Nephron (organoid): Measurements from ENCODE around the gene LARP1.

Source experiments
- H3K27ac Mint-ChIP-seq, 3 experiments: 2 replicates each; pipeline ENCODE4 v1.8.0; 2020; ENCODE audit warnings: mixed read lengths in 3 of 3, mild to moderate bottlenecking in 2 of 3, moderate library complexity in 1 of 3
- H3K27me3 Mint-ChIP-seq: 2 replicates; pipeline ENCODE4 v1.8.0; 2021; ENCODE audit warnings: low read depth, mild to moderate bottlenecking, moderate library complexity, mixed read lengths
- H3K36me3 Mint-ChIP-seq: 2 replicates; pipeline ENCODE4 v1.8.0; 2020; ENCODE audit warnings: low read depth, mixed read lengths
- H3K4me1 Mint-ChIP-seq: 2 replicates; pipeline ENCODE4 v1.8.0; 2020; ENCODE audit warnings: mixed read lengths
- H3K4me3 Mint-ChIP-seq, 3 experiments: 2 replicates each; pipeline ENCODE4 v1.8.0; 2020; ENCODE audit warnings: mild to moderate bottlenecking in 3 of 3, mixed read lengths in 3 of 3, moderate library complexity in 2 of 3
- H3K9me3 Mint-ChIP-seq: 2 replicates; pipeline ENCODE4 v1.8.0; 2020; ENCODE audit warnings: mixed read lengths
- TF ChIP-seq, protein P1 (sequence below), 3 experiments: fragments of 200-600 bp; sonication (generic); IDR thresholded peaks; one replicate each; pipeline ENCODE4 v1.5.0; 2021; ENCODE audit warnings: antibody characterized with exemption in 3 of 3; ENCODE audit not compliant: unreplicated experiment in 3 of 3

Gene LARP1

DNA sequence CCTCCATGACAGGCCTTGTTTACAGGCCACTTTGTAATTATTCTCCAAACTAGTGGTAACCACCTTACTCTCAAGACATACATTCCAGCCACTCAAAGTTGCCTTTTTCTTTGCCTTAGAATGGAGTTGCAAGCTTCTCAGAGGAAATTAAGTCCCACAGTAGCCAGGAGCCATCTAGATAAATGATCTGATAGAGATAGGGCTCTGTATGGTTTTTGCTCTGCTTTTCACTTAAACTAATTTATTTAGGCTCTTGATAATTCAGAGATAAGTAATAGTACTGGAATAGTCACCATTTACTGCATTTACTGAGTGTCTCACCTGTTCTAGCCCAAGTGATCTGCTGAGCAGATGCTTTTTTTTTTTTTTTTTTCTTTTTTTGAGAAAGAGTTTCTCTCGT lies 7.5 kb downstream of the LARP1 start:
- peak overlapping the region in 1 of 3 experiments; percentile 20 for H3K27ac Mint-ChIP-seq
- H3K27me3 Mint-ChIP-seq = no peaks in the 10 kb centered on the region
- no peaks in the 10 kb centered on the region for H3K36me3 Mint-ChIP-seq
- no peak overlapping the region for H3K4me3 Mint-ChIP-seq
- H3K4me1 Mint-ChIP-seq = peaks cover 70% of the 10 kb centered on the region
- no peaks in the 10 kb centered on the region for H3K9me3 Mint-ChIP-seq
- TF ChIP-seq, protein P1, sequence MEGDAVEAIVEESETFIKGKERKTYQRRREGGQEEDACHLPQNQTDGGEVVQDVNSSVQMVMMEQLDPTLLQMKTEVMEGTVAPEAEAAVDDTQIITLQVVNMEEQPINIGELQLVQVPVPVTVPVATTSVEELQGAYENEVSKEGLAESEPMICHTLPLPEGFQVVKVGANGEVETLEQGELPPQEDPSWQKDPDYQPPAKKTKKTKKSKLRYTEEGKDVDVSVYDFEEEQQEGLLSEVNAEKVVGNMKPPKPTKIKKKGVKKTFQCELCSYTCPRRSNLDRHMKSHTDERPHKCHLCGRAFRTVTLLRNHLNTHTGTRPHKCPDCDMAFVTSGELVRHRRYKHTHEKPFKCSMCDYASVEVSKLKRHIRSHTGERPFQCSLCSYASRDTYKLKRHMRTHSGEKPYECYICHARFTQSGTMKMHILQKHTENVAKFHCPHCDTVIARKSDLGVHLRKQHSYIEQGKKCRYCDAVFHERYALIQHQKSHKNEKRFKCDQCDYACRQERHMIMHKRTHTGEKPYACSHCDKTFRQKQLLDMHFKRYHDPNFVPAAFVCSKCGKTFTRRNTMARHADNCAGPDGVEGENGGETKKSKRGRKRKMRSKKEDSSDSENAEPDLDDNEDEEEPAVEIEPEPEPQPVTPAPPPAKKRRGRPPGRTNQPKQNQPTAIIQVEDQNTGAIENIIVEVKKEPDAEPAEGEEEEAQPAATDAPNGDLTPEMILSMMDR (IDR thresholded peaks at IDR 0.05; ENCODE audit: unreplicated experiment in 3 of 3) = no peak

DNA sequence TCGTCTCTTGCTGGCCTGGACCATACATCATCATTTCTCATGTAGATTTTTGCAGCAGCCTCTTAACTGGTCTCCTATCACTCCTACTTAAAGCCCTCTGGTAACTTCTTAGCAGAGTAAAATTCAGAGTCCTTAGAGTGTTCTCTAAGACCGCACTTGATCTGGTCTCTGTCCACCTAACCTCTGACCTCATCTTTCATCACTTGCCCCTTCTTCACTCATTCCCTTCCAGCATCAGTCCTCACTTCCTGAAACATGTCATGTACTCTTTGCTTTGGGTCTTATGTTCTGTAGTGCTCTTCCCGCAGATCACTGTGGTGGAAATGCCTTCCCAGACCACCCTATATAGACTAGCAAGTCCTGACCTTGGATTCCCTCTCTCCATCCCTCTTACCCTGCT lies 9.8 kb downstream of the LARP1 start:
- TF ChIP-seq, protein P1 (IDR thresholded peaks at IDR 0.05; ENCODE audit: unreplicated experiment in 3 of 3) = no peak
- H3K36me3 Mint-ChIP-seq = no peaks in the 10 kb centered on the region
- H3K4me3 Mint-ChIP-seq = no peak overlapping the region
- no peaks in the 10 kb centered on the region for H3K9me3 Mint-ChIP-seq
- no peak overlapping the region for H3K27ac Mint-ChIP-seq
- peaks cover 65% of the 10 kb centered on the region for H3K4me1 Mint-ChIP-seq
- H3K27me3 Mint-ChIP-seq = no peaks in the 10 kb centered on the region

- TF ChIP-seq, protein P1 (IDR thresholded peaks at IDR 0.05; ENCODE audit: unreplicated experiment in 3 of 3) = no peak
- H3K27me3 Mint-ChIP-seq = no peaks in the 10 kb centered on the region
- peak overlapping the region in 2 of 3 experiments; percentile 16 to 38 for H3K27ac Mint-ChIP-seq
- no peaks in the 10 kb centered on the region for H3K36me3 Mint-ChIP-seq
- peaks cover 65% of the 10 kb centered on the region for H3K4me1 Mint-ChIP-seq
- no peaks in the 10 kb centered on the region for H3K9me3 Mint-ChIP-seq
- H3K4me3 Mint-ChIP-seq = no peak overlapping the region
Measured at GRCh38 chr5:154765396-154765925, 10.3 kb downstream of the LARP1 start.

- Mint-ChIP-seq H3K27me3 (no peaks in the 10 kb centered on the region), H3K36me3 (no peaks in the 10 kb centered on the region)
Measured at GRCh38 chr5:154766558-154767281, 11.5 kb downstream of the LARP1 start.

GRCh38 chr5:154767576-154767975 lies 12.4 kb downstream of the LARP1 start:
- Mint-ChIP-seq H3K4me3 (no peak overlapping the region), H3K36me3 (no peaks in the 10 kb centered on the region), H3K4me1 (peaks cover 58% of the 10 kb centered on the region), H3K27ac (peak overlapping the region; percentile 10 to 39 (median 24)), H3K9me3 (no peaks in the 10 kb centered on the region), H3K27me3 (no peaks in the 10 kb centered on the region)
- TF ChIP-seq, protein P1 (IDR thresholded peaks at IDR 0.05; ENCODE audit: unreplicated experiment in 3 of 3) = no peak

More at GRCh38 chr5:154766558-154767281, 11.5 kb downstream of the LARP1 start:
- Mint-ChIP-seq H3K4me1 (peaks cover 61% of the 10 kb centered on the region), H3K4me3 (no peak overlapping the region), H3K27ac (peak overlapping the region in 1 of 3 experiments; percentile 57), H3K9me3 (no peaks in the 10 kb centered on the region)
- TF ChIP-seq, protein P1 (IDR thresholded peaks at IDR 0.05; ENCODE audit: unreplicated experiment in 3 of 3) = no peak

DNA sequence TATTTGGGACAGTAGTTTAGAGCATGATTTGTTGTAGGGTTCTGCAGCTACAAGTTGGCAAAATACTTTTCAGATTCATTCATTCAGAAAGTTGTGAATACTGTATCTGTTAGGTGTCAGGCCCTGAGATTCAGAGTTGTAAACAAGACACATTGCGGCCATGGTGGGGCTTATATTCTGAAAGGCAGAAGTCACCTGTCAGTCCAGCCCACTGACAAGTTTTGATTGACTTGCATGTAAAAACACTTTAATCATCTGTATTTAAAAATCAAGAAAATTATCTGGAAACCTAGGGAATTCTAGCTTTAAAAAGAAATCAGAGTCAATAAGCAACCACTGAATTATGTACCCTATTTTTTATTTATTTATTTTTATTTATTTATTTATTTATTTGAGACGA lies 13.0 kb downstream of the LARP1 start:
- H3K9me3 Mint-ChIP-seq = no peaks in the 10 kb centered on the region
- peak overlapping the region in 2 of 3 experiments; percentile 24 to 39 for H3K27ac Mint-ChIP-seq
- H3K27me3 Mint-ChIP-seq = no peaks in the 10 kb centered on the region
- TF ChIP-seq, protein P1 (IDR thresholded peaks at IDR 0.05; ENCODE audit: unreplicated experiment in 3 of 3) = no peak
- peaks cover 61% of the 10 kb centered on the region for H3K4me1 Mint-ChIP-seq
- H3K36me3 Mint-ChIP-seq = no peaks in the 10 kb centered on the region
- no peak overlapping the region for H3K4me3 Mint-ChIP-seq
